Measurements from ENCODE around the gene SEC61B.

The SEC61B gene

GRCh38 chr9:99213197-99213596 is 8.9 kb upstream of the SEC61B start:
- no peak for DNase-seq (ENCODE audit: extremely low read depth, low read depth)
- no peak for TF ChIP-seq CTCF (IDR thresholded peaks at IDR 0.05; ENCODE audit: low read depth, low read length)

- no peak for DNase-seq (ENCODE audit: extremely low read depth, low read depth)
- no peak for TF ChIP-seq CTCF (IDR thresholded peaks at IDR 0.05; ENCODE audit: low read depth, low read length)
Measured at GRCh38 chr9:99216073-99216472, 6.0 kb upstream of the SEC61B start.

- no peak for TF ChIP-seq CTCF (IDR thresholded peaks at IDR 0.05; ENCODE audit: low read depth, low read length)
- no peak for DNase-seq (ENCODE audit: extremely low read depth, low read depth)
Measured at GRCh38 chr9:99220011-99220410, 2.1 kb upstream of the SEC61B start.

GRCh38 chr9:99221266-99221620 is 839 bp upstream of the SEC61B start:
- no peak for TF ChIP-seq CTCF (IDR thresholded peaks at IDR 0.05; ENCODE audit: low read depth, low read length)
- DNase-seq (ENCODE audit: extremely low read depth, low read depth), result no peak

- no peak for DNase-seq (ENCODE audit: extremely low read depth, low read depth)
- TF ChIP-seq CTCF (IDR thresholded peaks at IDR 0.05; ENCODE audit: low read depth, low read length), result no peak; the same call in 1 of the 2 replicates
Measured at GRCh38 chr9:99222416-99223270, 561 bp downstream of the SEC61B start.

GRCh38 chr9:99224445-99224844 is 2.4 kb downstream of the SEC61B start:
- DNase-seq (ENCODE audit: extremely low read depth, low read depth), result no peak
- no peak for TF ChIP-seq CTCF (IDR thresholded peaks at IDR 0.05; ENCODE audit: low read depth, low read length)

GRCh38 chr9:99226054-99226453 is 4.0 kb downstream of the SEC61B start:
- DNase-seq (ENCODE audit: extremely low read depth, low read depth), result no peak
- TF ChIP-seq CTCF (IDR thresholded peaks at IDR 0.05; ENCODE audit: low read depth, low read length), result no peak
